ENCODE measurements around the gene COL23A1. TPM values are rescaled to one million over a fixed set of nuclear protein-coding genes. Genes with fewer than 3 reads are reported as not detected.

COL23A1 gene
- total RNA-seq, 1 donor from 2014 or later, result 2.0 TPM

GRCh38 chr5:178417391-178417811, 172.8 kb downstream of the COL23A1 start:
- Histone ChIP-seq H3K36me3 (no peaks in the 10 kb centered on the region), H3K27me3 (no peaks in the 10 kb centered on the region), H3K4me1 (no peaks in the 10 kb centered on the region), H3K4me3 (no peak overlapping the region), H3K9me3 (no peaks in the 10 kb centered on the region), H3K27ac (no peak overlapping the region)
- DNase-seq (no peak), ATAC-seq (no peak)
- TF ChIP-seq CTCF (IDR thresholded peaks at IDR 0.05), result no peak
- intact Hi-C loops (cut with DNase I), result no loop called here

- DNase-seq, result no peak
- no peak for TF ChIP-seq CTCF (IDR thresholded peaks at IDR 0.05)
- Histone ChIP-seq H3K4me3 (no peak overlapping the region), H3K27me3 (no peaks in the 10 kb centered on the region), H3K4me1 (no peaks in the 10 kb centered on the region), H3K27ac (no peak overlapping the region), H3K9me3 (no peaks in the 10 kb centered on the region), H3K36me3 (no peaks in the 10 kb centered on the region)
- ATAC-seq, result no peak
- intact Hi-C loops (cut with DNase I), result no loop called here
Measured at GRCh38 chr5:178416919-178417318, 173.3 kb downstream of the COL23A1 start.

- Histone ChIP-seq H3K4me3 (no peak overlapping the region), H3K27ac (no peak overlapping the region), H3K36me3 (no peaks in the 10 kb centered on the region), H3K4me1 (no peaks in the 10 kb centered on the region), H3K9me3 (no peaks in the 10 kb centered on the region), H3K27me3 (no peaks in the 10 kb centered on the region)
- DNase-seq, result no peak
- no peak for ATAC-seq
- no peak for TF ChIP-seq CTCF (IDR thresholded peaks at IDR 0.05)
- intact Hi-C loops (cut with DNase I), result no loop called here
Measured at GRCh38 chr5:178416206-178416882, 173.8 kb downstream of the COL23A1 start.

- no peak overlapping the region for H3K27ac ChIP-seq
- peak; percentile 31 for ATAC-seq
- TF ChIP-seq CTCF (IDR thresholded peaks at IDR 0.05), result no peak
- no peaks in the 10 kb centered on the region for H3K36me3 ChIP-seq
- no peak overlapping the region for H3K4me3 ChIP-seq
- no peaks in the 10 kb centered on the region for H3K27me3 ChIP-seq
- no peaks in the 10 kb centered on the region for H3K9me3 ChIP-seq
- DNase-seq, result no peak
- intact Hi-C loops (cut with DNase I), result no loop called here
- H3K4me1 ChIP-seq, result no peaks in the 10 kb centered on the region
Measured at GRCh38 chr5:178415353-178415752, 174.8 kb downstream of the COL23A1 start.

- ATAC-seq, result no peak
- H3K36me3 ChIP-seq, result no peaks in the 10 kb centered on the region
Measured at GRCh38 chr5:178413988-178414387, 176.2 kb downstream of the COL23A1 start.

More at GRCh38 chr5:178413988-178414387, 176.2 kb downstream of the COL23A1 start:
- Histone ChIP-seq H3K4me1 (no peaks in the 10 kb centered on the region), H3K4me3 (no peak overlapping the region), H3K9me3 (no peaks in the 10 kb centered on the region), H3K27ac (no peak overlapping the region), H3K27me3 (no peaks in the 10 kb centered on the region)
- TF ChIP-seq CTCF (IDR thresholded peaks at IDR 0.05), result no peak
- intact Hi-C loops (cut with DNase I), result no loop called here
- no peak for DNase-seq
